ENCODE results near the gene FSIP2.

GRCh38 chr2:185823773-185824172, 85.2 kb downstream of the FSIP2 start:
- TF ChIP-seq POLR2A (IDR thresholded peaks at IDR 0.05; ENCODE audit: low read depth, low read length) (no peak), POLR2AphosphoS5 (IDR thresholded peaks at IDR 0.05; ENCODE audit: insufficient read depth, low read depth, low read length) (no peak)
- TF ChIP-seq, protein P1, sequence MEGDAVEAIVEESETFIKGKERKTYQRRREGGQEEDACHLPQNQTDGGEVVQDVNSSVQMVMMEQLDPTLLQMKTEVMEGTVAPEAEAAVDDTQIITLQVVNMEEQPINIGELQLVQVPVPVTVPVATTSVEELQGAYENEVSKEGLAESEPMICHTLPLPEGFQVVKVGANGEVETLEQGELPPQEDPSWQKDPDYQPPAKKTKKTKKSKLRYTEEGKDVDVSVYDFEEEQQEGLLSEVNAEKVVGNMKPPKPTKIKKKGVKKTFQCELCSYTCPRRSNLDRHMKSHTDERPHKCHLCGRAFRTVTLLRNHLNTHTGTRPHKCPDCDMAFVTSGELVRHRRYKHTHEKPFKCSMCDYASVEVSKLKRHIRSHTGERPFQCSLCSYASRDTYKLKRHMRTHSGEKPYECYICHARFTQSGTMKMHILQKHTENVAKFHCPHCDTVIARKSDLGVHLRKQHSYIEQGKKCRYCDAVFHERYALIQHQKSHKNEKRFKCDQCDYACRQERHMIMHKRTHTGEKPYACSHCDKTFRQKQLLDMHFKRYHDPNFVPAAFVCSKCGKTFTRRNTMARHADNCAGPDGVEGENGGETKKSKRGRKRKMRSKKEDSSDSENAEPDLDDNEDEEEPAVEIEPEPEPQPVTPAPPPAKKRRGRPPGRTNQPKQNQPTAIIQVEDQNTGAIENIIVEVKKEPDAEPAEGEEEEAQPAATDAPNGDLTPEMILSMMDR (IDR thresholded peaks at IDR 0.05; ENCODE audit: extremely low read depth in 1 of 2, insufficient read depth in 1 of 2, low read depth in 1 of 2, low read length in 2 of 2), result no peak

Measured in endothelial cell of umbilical vein (primary cell).